Smooth muscle cell (in vitro differentiated cells): ENCODE measurements around the gene SLC34A3. TPM values are rescaled to one million over a fixed set of nuclear protein-coding genes. Genes with fewer than 3 reads are reported as not detected.

Experiments used
- DNase-seq: peaks from one replicate; lab custom pipeline; 2025; ENCODE audit not compliant: unreplicated experiment; lab: John Stamatoyannopoulos, UW
- H2AFZ ChIP-seq: fragments of 200-600 bp; sonication (generic); 2 replicates; pipeline ENCODE4 v1.6.0; 2016; ENCODE audit warnings: antibody characterized with exemption, low read depth, mild to moderate bottlenecking
- H3F3A ChIP-seq: fragments of 200-600 bp; sonication (generic); 2 replicates; pipeline ENCODE4 v1.6.0; 2017; ENCODE audit warnings: antibody characterized with exemption, low read depth
- H3K27ac ChIP-seq: fragments of 200-600 bp; sonication (generic); 2 replicates; pipeline ENCODE4 v1.5.1; 2016; ENCODE audit warnings: low read depth, mild to moderate bottlenecking
- H3K27me3 ChIP-seq: fragments of 200-600 bp; sonication (generic); 2 replicates; pipeline ENCODE4 v1.6.1; 2016; ENCODE audit warnings: low read depth, mild to moderate bottlenecking
- H3K36me3 ChIP-seq: fragments of 200-600 bp; sonication (generic); 2 replicates; pipeline ENCODE4 v1.5.1; 2016; ENCODE audit warnings: low read depth
- H3K4me1 ChIP-seq: fragments of 200-600 bp; sonication (generic); 2 replicates; pipeline ENCODE4 v1.5.1; 2016; ENCODE audit warnings: low read depth
- H3K4me2 ChIP-seq: fragments of 200-600 bp; sonication (generic); 2 replicates; pipeline ENCODE4 v1.6.0; 2016; ENCODE audit warnings: mild to moderate bottlenecking
- H3K4me3 ChIP-seq: fragments of 200-600 bp; sonication (generic); 2 replicates; pipeline ENCODE4 v1.5.1; 2016; ENCODE audit warnings: mild to moderate bottlenecking
- H3K79me2 ChIP-seq: fragments of 200-600 bp; sonication (generic); 2 replicates; pipeline ENCODE4 v1.6.0; 2016; ENCODE audit warnings: low read depth, mild to moderate bottlenecking
- H3K9ac ChIP-seq: fragments of 200-600 bp; sonication (generic); 2 replicates; pipeline ENCODE4 v1.6.0; 2016; ENCODE audit warnings: low read depth
- H3K9me3 ChIP-seq: fragments of 200-600 bp; sonication (generic); replicated peaks from 2 replicates; pipeline ENCODE4 v1.5.1; 2016; ENCODE audit warnings: low read depth
- H4K20me1 ChIP-seq: fragments of 200-600 bp; sonication (generic); 2 replicates; pipeline ENCODE4 v1.6.0; 2016; ENCODE audit warnings: low read depth
- WGBS: methylation state at CpG from one replicate; pipeline ENCODE4 v1.1.7; 2016; ENCODE audit warnings: low lambda C conversion rate; 5-methylcytosine and 5-hydroxymethylcytosine counted together
- polyA plus RNA-seq: library from polyadenylated mRNA; unstranded; fragments of >200 nt; fragmentation: Nextera tagmentation; extraction: Ambion mirVana; gene quantifications from 2 replicates; pipeline ENCODE4 v1.2.1, GENCODE V29; 2016
- total RNA-seq: library from RNA; depleted of rRNA; stranded (reverse); fragments of >200 nt; gene quantifications from 2 replicates; pipeline ENCODE4 v1.2.3, GENCODE V29; 2014
- TF ChIP-seq, protein P1 (sequence below): fragments of 200-600 bp; sonication (generic); IDR thresholded peaks from 2 replicates; pipeline ENCODE4 v1.5.1; 2017; ENCODE audit warnings: borderline replicate concordance, mild to moderate bottlenecking, antibody characterized with exemption; ENCODE audit not compliant: insufficient read depth, poor library complexity, severe bottlenecking

SLC34A3 gene
- total and polyA plus RNA-seq, 2 experiments from 2014 or later, result not detected

GRCh38 chr9:137202966-137203365 is 27.7 kb upstream of the SLC34A3 start:
- no peak overlapping the region for H2AFZ ChIP-seq
- no peak overlapping the region for H3K4me2 ChIP-seq
- H3F3A ChIP-seq, result no peaks in the 10 kb centered on the region
- H3K9me3 ChIP-seq, result no peaks in the 10 kb centered on the region
- no peak overlapping the region for H3K9ac ChIP-seq
- DNase-seq, result no peak
- H4K20me1 ChIP-seq, result peaks cover 19% of the 10 kb centered on the region
- H3K4me3 ChIP-seq, result no peak overlapping the region
- H3K27ac ChIP-seq, result no peak overlapping the region
- TF ChIP-seq, protein P1, sequence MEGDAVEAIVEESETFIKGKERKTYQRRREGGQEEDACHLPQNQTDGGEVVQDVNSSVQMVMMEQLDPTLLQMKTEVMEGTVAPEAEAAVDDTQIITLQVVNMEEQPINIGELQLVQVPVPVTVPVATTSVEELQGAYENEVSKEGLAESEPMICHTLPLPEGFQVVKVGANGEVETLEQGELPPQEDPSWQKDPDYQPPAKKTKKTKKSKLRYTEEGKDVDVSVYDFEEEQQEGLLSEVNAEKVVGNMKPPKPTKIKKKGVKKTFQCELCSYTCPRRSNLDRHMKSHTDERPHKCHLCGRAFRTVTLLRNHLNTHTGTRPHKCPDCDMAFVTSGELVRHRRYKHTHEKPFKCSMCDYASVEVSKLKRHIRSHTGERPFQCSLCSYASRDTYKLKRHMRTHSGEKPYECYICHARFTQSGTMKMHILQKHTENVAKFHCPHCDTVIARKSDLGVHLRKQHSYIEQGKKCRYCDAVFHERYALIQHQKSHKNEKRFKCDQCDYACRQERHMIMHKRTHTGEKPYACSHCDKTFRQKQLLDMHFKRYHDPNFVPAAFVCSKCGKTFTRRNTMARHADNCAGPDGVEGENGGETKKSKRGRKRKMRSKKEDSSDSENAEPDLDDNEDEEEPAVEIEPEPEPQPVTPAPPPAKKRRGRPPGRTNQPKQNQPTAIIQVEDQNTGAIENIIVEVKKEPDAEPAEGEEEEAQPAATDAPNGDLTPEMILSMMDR, result no peak
- no peaks in the 10 kb centered on the region for H3K27me3 ChIP-seq
- H3K79me2 ChIP-seq, result peaks cover 57% of the 10 kb centered on the region
- H3K36me3 ChIP-seq, result no peaks in the 10 kb centered on the region
- 90% methylated on average over 8 of the region's 8 CpGs for WGBS
- peaks cover 36% of the 10 kb centered on the region for H3K4me1 ChIP-seq

DNA sequence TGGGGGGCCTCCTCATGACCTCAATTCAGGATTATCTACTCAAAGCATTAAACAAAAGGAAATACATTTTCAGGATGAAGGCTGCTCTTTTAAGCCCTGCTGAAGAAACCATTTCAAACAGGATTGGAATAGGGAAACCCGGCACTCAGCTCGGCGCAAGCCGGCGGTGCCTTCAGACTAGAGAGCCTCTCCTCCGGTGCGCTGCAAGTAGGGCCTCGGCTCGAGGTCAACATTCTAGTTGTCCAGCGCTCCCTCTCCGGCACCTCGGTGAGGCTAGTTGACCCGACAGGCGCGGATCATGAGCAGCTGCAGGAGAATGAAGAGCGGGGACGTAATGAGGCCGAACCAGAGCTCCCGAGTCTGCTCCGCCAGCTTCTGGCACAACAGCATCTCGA is 26.0 kb upstream of the SLC34A3 start:
- peaks cover 1% of the 10 kb centered on the region for H4K20me1 ChIP-seq
- TF ChIP-seq, protein P1, result no peak
- peak overlapping the region; percentile 98 for H3K4me2 ChIP-seq
- H3K9ac ChIP-seq, result peak overlapping the region; percentile 94
- no peaks in the 10 kb centered on the region for H3K9me3 ChIP-seq
- peak overlapping the region; percentile 98 for H3K4me3 ChIP-seq
- peak overlapping the region; percentile 66 for H3K27ac ChIP-seq
- H3K36me3 ChIP-seq, result no peaks in the 10 kb centered on the region
- 37% methylated on average over 21 of the region's 21 CpGs for WGBS
- peaks cover 46% of the 10 kb centered on the region for H3K79me2 ChIP-seq
- no peaks in the 10 kb centered on the region for H3K27me3 ChIP-seq
- DNase-seq, result no peak
- H2AFZ ChIP-seq, result no peak overlapping the region
- H3F3A ChIP-seq, result no peaks in the 10 kb centered on the region
- H3K4me1 ChIP-seq, result peaks cover 24% of the 10 kb centered on the region

- peak within 1 kb of the TSS; percentile 66 for H3K27ac ChIP-seq
- H3F3A ChIP-seq, result no peaks in the 10 kb centered on the region
- H3K4me1 ChIP-seq, result peaks cover 23% of the 10 kb centered on the region
- H3K9me3 ChIP-seq, result no peaks in the 10 kb centered on the region
- H3K79me2 ChIP-seq, result peaks cover 46% of the 10 kb centered on the region
- no peaks in the 10 kb centered on the region for H3K36me3 ChIP-seq
- H3K9ac ChIP-seq, result peak within 1 kb of the TSS; percentile 94
- H3K4me2 ChIP-seq, result peak within 1 kb of the TSS; percentile 98
- H2AFZ ChIP-seq, result peak within 1 kb of the TSS; percentile 75
- DNase-seq, result peak; percentile 76
- TF ChIP-seq, protein P1, result no peak
- H3K4me3 ChIP-seq, result peak within 1 kb of the TSS; percentile 98
- no peaks in the 10 kb centered on the region for H4K20me1 ChIP-seq
- no peaks in the 10 kb centered on the region for H3K27me3 ChIP-seq
- under 1% methylated on average over 96 of the region's 98 CpGs for WGBS
These were observed 25.3 kb upstream of the SLC34A3 start, which contains the start of the genes NDOR1 and TMEM203 for GRCh38 chr9:137205126-137206069. NDOR1 (plus strand) TSS chr9:137205700; CDS start chr9:137205778, 78 bp downstream. TMEM203 (minus strand) TSS chr9:137205648; CDS start chr9:137205414, 234 bp downstream.
